AG09309 (cell line): Measurements from ENCODE around the gene DEPDC1B.
"Not testable (repeated sequence)": the region's sequence is repeated elsewhere in the genome, so short reads cannot be mapped to it uniquely, and the experiment has no call there.

Source experiments
- DNase-seq: peaks from one replicate; pipeline ENCODE4 v3.0.0-alpha.2; 2010; ENCODE audit warnings: low read depth
- H3K4me3 ChIP-seq: 2 replicates; pipeline ENCODE4 v1.5.1; 2011; ENCODE audit warnings: mild to moderate bottlenecking, low read depth, low read length, moderate library complexity; ENCODE audit not compliant: control insufficient read depth
- CTCF ChIP-seq: IDR thresholded peaks from 2 replicates; pipeline ENCODE4 v1.5.1; 2011; ENCODE audit warnings: mild to moderate bottlenecking, low read depth, low read length, inconsistent platforms; ENCODE audit not compliant: insufficient read depth, control insufficient read depth; ENCODE audit errors: missing control alignments

DEPDC1B gene

DNA sequence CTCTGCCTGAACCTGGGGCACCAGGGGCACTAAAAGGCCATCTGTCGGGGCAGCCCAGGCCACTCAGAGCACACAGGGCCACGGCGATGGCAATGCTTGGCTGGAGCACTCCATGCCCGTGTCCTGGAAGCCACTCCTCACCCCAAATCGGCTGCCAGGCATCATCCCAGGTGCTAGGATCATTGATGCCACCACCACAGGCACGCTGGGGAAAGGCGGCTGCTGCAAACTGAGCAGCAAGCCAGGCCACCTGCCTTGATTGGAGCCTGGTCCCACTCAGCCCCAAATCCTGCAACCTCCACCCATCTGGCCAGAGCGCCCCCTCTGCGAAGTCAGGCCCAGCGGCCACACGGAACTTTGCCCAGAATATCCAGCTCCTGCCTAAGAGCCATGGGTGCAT lies 67.8 kb downstream of the DEPDC1B start:
- no peak for TF ChIP-seq CTCF
- no peak for DNase-seq
- no peak overlapping the region for H3K4me3 ChIP-seq

- DNase-seq, result no peak
- no peak for TF ChIP-seq CTCF
These were observed 69.1 kb downstream of the DEPDC1B start for GRCh38 chr5:60630836-60631235.

DNA sequence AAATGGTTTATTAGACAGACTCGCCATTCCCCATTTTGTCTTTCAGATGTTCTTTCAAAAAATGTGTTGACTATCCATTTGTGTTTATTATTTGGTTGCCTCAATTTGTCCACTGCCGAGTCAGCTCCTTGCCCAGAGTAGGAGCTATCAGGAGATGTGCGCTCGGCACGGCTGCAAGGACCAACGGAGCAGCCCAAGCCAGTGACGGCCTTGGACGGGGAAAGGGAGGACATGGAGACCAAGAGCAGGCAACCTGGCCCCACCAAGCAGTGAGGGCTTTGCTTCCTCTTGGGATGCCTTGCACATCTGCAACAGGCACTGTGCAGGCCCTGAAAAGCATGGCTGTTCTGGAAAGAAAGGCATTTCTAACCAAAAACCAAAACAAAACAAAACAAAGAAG lies 69.8 kb downstream of the DEPDC1B start:
- TF ChIP-seq CTCF, result no peak
- no peak for DNase-seq
- H3K4me3 ChIP-seq, result no peak overlapping the region

More at GRCh38 chr5:60630836-60631235, 69.1 kb downstream of the DEPDC1B start:
- no peak overlapping the region for H3K4me3 ChIP-seq

- DNase-seq, H3K4me3 ChIP-seq: not testable (repeated sequence)
These were observed 75.1 kb downstream of the DEPDC1B start for GRCh38 chr5:60624875-60625274.

- H3K4me3 ChIP-seq, DNase-seq: not testable (repeated sequence)
These were observed 79.2 kb downstream of the DEPDC1B start for GRCh38 chr5:60620752-60621151.

DNA sequence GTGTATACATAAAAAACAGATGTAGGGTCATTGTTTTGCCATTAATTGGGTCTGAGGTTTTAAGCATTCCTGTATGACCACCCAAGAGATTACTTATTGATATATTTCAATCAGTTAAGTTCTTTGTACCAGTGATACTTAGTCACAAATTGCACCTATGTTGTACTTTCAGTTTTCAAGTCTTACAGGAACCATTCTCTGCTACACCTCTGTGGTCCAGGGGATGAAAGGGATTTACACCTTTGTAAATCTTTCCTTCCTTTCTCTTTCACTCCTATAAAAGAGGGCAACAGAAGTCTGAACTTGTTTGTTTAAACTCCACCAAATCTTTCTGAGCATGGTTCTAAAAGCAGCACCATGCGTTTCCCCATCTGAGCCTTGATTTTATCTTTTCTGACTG lies 86.1 kb downstream of the DEPDC1B start:
- no peak overlapping the region for H3K4me3 ChIP-seq
- no peak for DNase-seq
- TF ChIP-seq CTCF, result no peak

DNA sequence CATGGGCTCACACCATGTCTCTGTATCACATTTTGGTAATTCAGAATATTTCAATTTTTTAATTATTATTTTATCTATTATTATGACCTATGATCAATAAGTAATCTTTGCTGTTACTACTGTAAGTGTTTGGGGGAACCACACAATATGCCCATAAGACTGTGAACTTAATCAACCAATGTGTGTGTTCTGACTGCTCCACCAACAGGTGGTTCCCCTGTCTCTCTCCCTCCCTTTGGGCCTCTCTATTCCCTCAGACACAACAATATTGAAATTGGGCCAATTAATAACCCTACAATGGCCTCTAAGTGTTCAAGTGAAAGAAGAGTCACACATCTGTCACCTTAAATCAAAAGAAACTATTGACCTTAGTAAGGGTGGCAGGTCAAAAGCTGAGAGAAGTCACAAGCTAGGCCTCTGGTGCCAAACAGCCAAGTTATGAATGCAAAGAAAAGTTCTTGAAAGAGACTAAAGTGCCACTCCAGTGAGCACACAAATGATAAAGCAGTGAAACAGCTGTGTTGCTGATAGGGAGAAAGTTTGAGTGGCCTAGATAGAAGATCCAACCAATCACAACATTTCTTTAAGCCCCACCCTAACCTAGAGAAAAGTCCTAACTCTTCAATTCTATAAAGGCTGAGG lies 88.7 kb downstream of the DEPDC1B start:
- H3K4me3 ChIP-seq, result no peak overlapping the region
- DNase-seq, result no peak
- no peak for TF ChIP-seq CTCF

DNA sequence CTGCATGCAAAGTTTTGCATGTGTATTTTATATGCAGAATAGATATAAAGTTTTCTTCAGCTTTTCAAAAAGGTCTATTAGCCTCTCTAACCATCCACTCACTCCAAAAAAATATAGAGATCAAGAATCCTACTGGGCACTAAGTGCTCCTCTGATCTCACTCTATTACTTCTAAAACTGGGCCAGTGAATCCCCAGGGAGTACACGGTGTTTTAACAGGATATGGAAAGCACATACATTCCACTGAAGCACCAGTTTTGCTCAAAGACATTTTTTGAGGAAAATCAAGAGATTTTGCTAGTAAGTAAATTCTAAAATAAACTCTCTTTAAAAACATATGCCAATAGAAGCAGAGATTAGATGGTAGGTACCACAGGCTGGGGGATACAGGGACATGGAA lies 95.2 kb downstream of the DEPDC1B start:
- no peak for TF ChIP-seq CTCF
- DNase-seq, result no peak
- H3K4me3 ChIP-seq, result no peak overlapping the region
